COLO668 (cell line): ENCODE data around the gene IL26.

Source experiments
- DNase-seq: peaks from one replicate; lab custom pipeline; 2025; ENCODE audit not compliant: unreplicated experiment; lab: John Stamatoyannopoulos, UW

The IL26 gene

DNA sequence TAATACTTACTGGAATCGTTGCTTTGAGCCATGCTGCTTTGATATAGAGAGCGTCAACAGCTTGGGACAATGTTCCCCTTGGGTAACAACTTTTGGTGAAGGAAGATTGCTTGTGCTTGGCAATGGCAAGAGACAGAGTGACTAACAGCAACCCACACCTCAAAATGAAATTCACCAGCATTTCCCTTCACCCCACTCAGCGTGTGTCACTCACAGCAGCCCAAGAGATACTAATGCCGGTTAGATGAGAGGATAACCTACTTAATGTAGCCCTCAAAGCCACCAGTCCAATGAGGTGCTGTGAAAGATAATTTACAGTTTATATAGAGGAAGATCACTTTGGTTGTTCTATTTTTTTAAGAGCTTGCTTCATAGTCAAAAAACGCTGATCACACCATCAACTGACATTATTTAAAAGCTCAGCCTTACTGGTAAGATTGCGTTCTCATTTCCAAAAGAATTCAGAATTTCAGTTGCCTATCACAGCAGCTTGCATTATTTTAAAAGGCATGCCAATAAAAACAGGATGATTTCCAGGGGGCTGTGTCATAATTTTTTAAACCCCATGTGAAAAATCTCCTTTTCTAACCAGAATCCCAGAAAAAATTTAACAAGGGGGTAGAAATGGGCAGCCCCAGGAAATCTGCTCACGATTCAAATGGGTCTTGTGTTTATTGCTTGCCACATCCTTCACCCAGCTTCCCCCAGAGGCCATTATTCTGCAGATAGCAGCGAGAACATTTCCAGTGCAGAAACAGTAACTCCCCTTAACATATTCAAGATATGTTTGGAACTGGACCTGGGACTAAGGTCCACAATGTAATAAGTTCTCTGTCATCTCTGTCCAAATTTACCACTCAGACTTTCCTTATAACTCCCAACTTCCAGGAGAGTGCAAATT, at the start of gene IL26:
TSS of gene IL26 (minus strand) at position 235 of the 901 bp plus-strand sequence. CDS start at position 181, 54 bp downstream.
- DNase-seq: no peak

DNA sequence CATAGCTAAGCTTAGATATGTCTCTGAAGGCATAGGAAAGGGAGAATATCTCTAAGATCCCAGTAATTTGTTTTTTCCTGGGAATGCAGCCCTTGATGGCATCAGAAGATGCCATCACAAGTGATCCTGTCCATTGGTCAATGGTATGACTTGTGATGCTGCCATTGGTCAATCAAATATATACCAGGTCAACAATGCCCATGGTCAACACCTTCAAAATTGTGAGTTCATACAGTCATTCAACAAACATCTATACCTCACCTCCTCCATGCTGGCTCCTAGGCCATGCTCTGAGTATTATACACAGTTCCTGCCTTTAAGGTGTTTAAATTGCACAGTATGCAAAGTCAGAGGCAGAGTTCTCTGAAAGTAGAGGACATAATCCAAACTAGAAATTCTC, 47.1 kb upstream of the IL26 start:
- DNase-seq: no peak

DNA sequence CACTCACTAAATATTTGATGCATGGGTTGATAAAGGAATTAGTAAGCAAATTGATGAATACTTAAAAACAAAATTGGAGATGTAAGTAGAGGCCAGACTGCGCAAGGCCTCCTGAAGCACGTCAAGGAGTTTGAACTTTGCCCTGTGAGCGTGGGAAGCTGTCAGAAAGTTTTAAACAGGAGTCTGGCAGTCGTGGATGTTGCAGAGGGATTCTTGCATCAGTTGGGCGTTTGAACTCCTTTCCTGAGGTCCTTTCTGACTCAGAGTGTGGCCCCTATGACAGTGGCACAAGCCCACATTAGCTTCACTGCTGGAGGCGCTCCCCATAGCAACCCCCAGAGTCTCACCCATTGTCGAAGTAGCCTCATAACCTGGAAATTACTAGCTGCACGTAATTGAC, 45.7 kb upstream of the IL26 start:
- no peak for DNase-seq

DNA sequence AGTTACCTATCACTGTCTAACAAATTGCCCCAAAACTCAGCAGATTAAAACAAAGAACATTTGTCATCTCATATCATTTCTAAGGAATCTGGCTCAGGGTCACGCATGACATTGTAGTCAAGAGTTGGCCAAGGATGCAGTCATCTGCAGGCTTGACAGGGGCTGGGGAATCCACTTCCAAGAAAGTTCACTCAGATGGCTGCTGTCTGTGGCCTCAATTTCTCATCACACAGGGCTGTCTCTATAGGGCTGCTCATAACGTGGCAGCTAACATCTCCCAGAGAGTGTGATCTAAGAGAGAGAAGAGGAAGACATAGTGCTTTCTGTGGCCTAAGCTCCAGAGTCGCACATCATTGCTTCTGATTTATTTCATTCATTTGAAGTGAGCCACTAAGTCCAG, 44.7 kb upstream of the IL26 start:
- no peak for DNase-seq

- no peak for DNase-seq
Observed at GRCh38 chr12:68269779-68270178, 44.2 kb upstream of the IL26 start.

- DNase-seq: no peak
Observed at GRCh38 chr12:68268967-68269366, 43.4 kb upstream of the IL26 start.

DNA sequence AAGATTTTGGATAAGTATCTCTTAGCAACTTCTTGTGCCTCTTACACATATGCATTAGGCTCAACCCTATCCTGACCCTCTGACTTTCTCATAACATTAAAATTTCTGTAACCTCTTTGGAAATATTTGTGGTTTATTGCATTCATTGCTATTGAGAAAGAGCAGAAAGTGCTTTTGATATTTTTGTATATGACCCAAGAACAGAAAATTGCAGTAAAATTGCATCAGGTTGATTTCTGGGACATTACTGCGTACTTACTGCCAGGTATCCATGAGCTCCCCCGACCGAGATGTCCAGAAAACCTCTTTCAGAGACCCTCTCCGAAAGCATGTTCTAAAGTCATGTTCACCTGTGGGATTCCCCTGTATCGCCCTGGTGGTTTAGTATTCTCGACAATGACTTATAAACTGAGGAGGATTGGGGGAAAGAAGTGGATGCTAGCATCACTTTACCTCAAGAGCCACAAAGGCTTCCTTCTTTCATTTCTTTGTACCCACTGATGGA, 42.3 kb upstream of the IL26 start:
- DNase-seq: no peak

DNA sequence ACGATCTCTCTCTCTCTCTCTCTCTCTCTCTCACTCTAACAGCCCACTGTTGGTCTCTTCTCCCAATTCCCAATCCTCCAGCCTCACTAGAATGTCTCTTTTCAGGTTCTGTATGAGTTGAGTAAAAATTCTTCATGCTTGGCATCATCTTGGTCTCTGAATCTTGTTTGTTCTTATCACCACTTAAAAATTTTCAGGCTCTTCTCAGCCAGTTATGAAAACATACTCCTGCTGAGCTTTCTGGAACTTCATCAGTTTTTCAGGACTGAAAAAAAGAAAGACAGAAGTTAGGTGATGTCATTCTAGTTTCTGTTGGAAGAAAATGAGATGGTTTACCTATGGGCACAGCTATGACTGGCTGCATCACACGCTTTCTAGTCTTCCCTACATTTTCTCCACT, 39.2 kb upstream of the IL26 start:
- no peak for DNase-seq

GRCh38 chr12:68264158-68264855, 38.7 kb upstream of the IL26 start:
- no peak for DNase-seq

DNA sequence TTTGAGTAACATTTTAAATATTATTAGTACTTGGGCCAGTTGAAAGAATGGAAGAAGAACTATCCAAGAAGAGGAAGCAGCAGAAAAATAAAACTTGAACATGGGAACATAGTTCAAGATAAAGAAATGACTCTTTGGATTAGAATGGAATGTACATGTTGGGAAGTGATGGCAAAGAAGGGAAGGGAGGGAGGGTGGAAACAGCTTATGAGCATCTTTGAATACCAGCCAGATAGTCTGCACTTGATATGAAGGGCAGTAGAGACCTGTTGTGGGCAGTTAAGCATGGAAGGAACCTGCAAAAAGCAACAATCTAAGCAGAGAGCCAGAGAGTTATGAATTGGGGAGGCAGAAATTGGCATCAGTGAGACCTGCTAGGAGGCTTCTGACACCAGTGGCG, 37.8 kb upstream of the IL26 start:
- no peak for DNase-seq

DNA sequence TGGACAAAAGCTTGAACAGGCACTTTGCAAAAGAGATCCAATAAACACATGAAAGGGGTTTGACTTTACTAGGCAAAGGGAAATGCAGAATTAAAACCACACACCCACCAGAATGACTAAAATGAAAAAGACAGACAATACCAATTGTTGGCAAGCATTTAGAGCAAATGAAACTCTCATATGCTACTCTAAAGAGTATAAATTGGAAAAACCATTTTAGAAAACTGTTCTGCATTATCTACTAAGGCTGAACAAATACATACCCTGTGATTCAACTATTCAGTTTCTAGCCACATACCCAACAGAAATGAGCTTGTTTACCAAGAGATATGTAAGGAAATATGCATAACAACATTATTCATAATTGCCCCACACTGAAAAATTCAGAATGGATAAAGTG, 36.3 kb upstream of the IL26 start:
- no peak for DNase-seq

DNA sequence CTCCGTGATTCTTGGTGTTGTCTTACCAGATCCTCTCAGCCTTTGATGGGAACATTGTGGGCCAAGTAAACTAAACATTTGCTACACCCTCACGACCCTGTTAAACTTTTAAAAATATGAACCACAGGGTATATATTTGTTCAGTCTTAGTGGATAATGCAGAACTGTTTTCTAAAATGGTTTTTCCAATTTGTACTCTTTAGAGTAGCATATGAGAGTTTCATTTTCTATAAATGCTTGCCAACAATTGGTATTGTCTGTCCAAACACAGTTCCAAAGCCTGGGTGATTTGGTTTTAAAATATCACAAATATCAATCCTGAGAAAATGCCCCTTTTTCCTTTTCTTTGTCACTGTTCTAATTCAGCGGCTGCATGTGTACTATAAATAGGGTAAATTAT, 34.5 kb upstream of the IL26 start:
- no peak for DNase-seq

- DNase-seq: no peak
Observed at GRCh38 chr12:68259318-68259940, 33.8 kb upstream of the IL26 start.

DNA sequence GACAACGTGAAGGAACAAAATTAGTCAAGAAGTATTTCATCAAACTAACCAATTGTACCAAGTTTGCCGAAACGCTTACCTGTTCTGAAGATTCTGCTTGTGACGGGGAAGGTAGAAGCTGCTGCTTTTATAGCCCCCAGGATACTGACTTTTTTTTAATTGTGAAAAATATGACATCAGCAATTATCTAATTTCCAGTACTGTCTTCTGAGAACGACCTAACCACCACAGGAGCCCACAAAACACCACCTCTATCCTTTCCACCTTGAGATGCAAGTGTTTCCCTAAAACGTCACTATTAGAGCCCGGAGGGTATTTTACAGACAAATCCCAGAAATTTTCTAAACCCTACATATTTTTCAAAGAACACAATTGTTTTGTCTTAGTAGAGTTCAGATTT, 27.9 kb upstream of the IL26 start, which contains the start of gene IL22:
TSS of gene IL22 (minus strand) at position 101 of the 400 bp plus-strand sequence. CDS start 156 bp downstream, outside the sequence.
- DNase-seq: no peak

DNA sequence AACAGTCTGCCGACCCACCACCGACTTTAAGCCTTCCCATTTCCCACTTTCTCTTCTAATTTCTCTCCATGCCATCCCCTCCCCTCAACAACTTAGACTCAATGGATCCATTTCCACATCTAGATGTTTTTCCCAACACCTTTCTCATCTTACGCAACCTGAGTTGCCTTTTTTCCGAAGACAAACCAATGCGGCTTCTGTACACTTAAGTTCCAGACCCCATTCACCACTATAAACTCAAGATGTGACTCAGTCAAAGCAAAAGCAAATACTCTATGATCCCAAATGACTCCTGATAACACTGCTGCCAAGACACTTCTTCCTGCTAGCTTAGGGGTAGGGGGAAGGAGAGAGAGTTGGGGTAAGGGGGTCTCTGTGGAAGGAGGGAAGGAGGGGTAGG, 26.5 kb upstream of the IL26 start:
- no peak for DNase-seq

DNA sequence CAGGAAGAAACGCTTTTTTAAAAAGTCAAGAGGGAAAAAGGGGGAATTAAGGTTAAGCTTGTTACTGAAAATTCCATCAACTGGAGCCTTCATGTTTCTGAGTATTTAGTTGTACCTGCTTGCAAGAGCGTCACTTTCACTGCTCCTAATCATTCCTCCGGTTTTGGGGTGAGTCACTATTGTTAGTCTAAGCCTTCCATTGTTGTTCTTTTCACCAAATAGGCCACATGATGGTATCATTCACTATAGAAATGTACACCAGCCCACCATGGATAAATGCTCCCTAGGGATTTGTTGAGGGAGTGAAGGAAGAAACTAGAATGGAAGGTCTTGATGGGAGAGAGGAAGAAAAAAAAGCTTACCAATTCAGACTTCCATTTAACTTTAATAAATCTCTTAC, 24.8 kb upstream of the IL26 start:
- no peak for DNase-seq

- no peak for DNase-seq
Observed at GRCh38 chr12:68247785-68248184, 22.2 kb upstream of the IL26 start.

GRCh38 chr12:68246350-68246749, 20.7 kb upstream of the IL26 start:
- DNase-seq: no peak

DNA sequence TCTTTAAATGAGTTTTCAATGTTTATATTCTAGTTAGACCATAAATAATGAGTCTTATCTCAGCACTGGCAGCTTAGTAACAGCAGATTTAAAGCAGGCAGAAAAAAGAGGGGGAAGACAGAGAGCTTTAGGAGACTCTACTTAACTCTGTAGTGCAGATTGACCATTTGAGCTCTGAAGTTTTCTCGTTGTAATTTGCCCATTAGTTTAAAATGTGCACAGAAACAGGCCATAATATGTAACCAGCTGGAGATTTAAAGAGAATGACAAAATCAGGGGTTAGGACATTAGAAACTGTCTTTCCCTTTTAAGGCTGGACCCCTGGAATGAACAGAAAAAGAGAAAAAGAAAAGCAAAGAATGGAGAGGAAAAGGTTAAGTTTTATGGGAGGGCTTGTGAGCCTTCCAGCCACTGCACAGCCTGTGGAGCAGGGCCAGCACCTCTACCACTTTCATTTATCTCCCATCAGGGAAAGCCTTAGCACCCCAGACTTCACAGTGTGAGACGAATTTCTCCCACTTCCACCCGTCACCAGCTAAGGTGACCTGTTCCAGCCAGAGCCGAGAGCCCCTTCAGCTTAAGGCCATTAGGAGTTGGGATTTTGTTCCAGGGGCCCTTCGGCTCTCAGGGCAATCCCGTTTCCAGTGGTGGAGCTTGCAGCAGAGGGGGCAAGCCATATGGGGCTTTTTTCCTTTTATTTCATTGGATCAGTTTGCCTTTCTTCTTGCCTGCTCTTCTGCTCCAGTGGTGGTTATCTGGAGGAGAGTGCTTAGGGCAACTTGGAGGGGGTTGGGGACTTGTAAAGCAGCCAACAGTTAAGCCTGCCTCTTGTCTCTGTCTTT, 19.8 kb upstream of the IL26 start:
- DNase-seq: no peak

GRCh38 chr12:68242777-68243176, 17.2 kb upstream of the IL26 start:
- DNase-seq: no peak

GRCh38 chr12:68240975-68241374, 15.4 kb upstream of the IL26 start:
- no peak for DNase-seq
